Cardiac muscle cell (in vitro differentiated cells and primary cell): Measurements from ENCODE around the gene RAB7B. TPM values are rescaled to one million over a fixed set of nuclear protein-coding genes. Genes with fewer than 3 reads are reported as not detected.

Experiments
- DNase-seq, 2 donors: peaks; one replicate each; pipeline versions ENCODE4 v3.0.0 to v3.0.0-alpha.2; 2010 to 2017; ENCODE audit warnings: low read depth in 1 of 2, low spot score in 1 of 2
- H3K27ac ChIP-seq: fragments of 200-600 bp; sonication (generic); 2 replicates; pipeline ENCODE4 v1.5.1; 2016
- H3K27me3 ChIP-seq: fragments of 200-600 bp; sonication (generic); 2 replicates; pipeline ENCODE4 v1.6.0; 2016; ENCODE audit warnings: control low read depth
- H3K36me3 ChIP-seq: fragments of 200-600 bp; sonication (generic); 2 replicates; pipeline ENCODE4 v1.5.1; 2016; ENCODE audit warnings: control low read depth
- H3K4me1 ChIP-seq: fragments of 200-600 bp; sonication (generic); 2 replicates; pipeline ENCODE4 v1.8.1; 2017; ENCODE audit warnings: low read depth, mild to moderate bottlenecking, mixed run types
- H3K4me3 ChIP-seq: fragments of 200-600 bp; sonication (generic); 2 replicates; pipeline ENCODE4 v1.5.1; 2016; ENCODE audit warnings: mild to moderate bottlenecking
- H3K9me3 ChIP-seq: fragments of 200-600 bp; sonication (generic); 2 replicates; pipeline ENCODE4 v1.5.1; 2017; ENCODE audit warnings: low read depth, mild to moderate bottlenecking, control low read depth
- polyA plus RNA-seq: library from polyadenylated mRNA; unstranded; fragments of >200 nt; fragmentation: Nextera tagmentation; extraction: Ambion mirVana; gene quantifications from 2 replicates; pipeline ENCODE4 v1.2.1, GENCODE V29; 2016
- total RNA-seq: library from RNA; depleted of rRNA; stranded (reverse); fragments of >200 nt; gene quantifications from 2 replicates; pipeline ENCODE4 v1.2.3, GENCODE V29; 2016
- TF ChIP-seq, protein P1 (sequence below): IDR thresholded peaks from 2 replicates; pipeline ENCODE4 v1.5.1; 2012; ENCODE audit warnings: low read depth, mild to moderate bottlenecking, low read length

RAB7B gene
- total and polyA plus RNA-seq, 2 experiments from 2014 or later: 1.2 to 2.2 TPM

- H3K36me3 ChIP-seq: no peaks in the 10 kb centered on the region
- H3K4me3 ChIP-seq: no peak overlapping the region
- TF ChIP-seq, protein P1, sequence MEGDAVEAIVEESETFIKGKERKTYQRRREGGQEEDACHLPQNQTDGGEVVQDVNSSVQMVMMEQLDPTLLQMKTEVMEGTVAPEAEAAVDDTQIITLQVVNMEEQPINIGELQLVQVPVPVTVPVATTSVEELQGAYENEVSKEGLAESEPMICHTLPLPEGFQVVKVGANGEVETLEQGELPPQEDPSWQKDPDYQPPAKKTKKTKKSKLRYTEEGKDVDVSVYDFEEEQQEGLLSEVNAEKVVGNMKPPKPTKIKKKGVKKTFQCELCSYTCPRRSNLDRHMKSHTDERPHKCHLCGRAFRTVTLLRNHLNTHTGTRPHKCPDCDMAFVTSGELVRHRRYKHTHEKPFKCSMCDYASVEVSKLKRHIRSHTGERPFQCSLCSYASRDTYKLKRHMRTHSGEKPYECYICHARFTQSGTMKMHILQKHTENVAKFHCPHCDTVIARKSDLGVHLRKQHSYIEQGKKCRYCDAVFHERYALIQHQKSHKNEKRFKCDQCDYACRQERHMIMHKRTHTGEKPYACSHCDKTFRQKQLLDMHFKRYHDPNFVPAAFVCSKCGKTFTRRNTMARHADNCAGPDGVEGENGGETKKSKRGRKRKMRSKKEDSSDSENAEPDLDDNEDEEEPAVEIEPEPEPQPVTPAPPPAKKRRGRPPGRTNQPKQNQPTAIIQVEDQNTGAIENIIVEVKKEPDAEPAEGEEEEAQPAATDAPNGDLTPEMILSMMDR: no peak
- no peaks in the 10 kb centered on the region for H3K9me3 ChIP-seq
- no peak for DNase-seq
- H3K27ac ChIP-seq: no peak overlapping the region
- no peaks in the 10 kb centered on the region for H3K27me3 ChIP-seq
- peaks cover 6% of the 10 kb centered on the region for H3K4me1 ChIP-seq
Observed at GRCh38 chr1:206013026-206013795, 10.0 kb upstream of the RAB7B start.

- TF ChIP-seq, protein P1: no peak
- Histone ChIP-seq H3K4me3 (no peak overlapping the region), H3K36me3 (no peaks in the 10 kb centered on the region), H3K4me1 (peaks cover 6% of the 10 kb centered on the region), H3K9me3 (no peaks in the 10 kb centered on the region), H3K27me3 (no peaks in the 10 kb centered on the region), H3K27ac (no peak overlapping the region)
- peak in 1 of 2 donors; percentile 45 for DNase-seq
Observed at GRCh38 chr1:206012086-206012859, 9.1 kb upstream of the RAB7B start.

GRCh38 chr1:206011057-206011456, 7.9 kb upstream of the RAB7B start:
- Histone ChIP-seq H3K36me3 (no peaks in the 10 kb centered on the region), H3K4me1 (peaks cover 6% of the 10 kb centered on the region), H3K27ac (no peak overlapping the region), H3K27me3 (no peaks in the 10 kb centered on the region), H3K9me3 (no peaks in the 10 kb centered on the region), H3K4me3 (no peak overlapping the region)
- no peak for DNase-seq
- TF ChIP-seq, protein P1: no peak

GRCh38 chr1:206010060-206010459, 6.9 kb upstream of the RAB7B start:
- H3K27me3 ChIP-seq: no peaks in the 10 kb centered on the region
- DNase-seq: peak in 1 of 2 donors; percentile 57
- TF ChIP-seq, protein P1: no peak
- H3K4me1 ChIP-seq: peaks cover 9% of the 10 kb centered on the region
- no peaks in the 10 kb centered on the region for H3K9me3 ChIP-seq
- H3K4me3 ChIP-seq: no peak overlapping the region
- no peaks in the 10 kb centered on the region for H3K36me3 ChIP-seq
- peak overlapping the region; percentile 15 for H3K27ac ChIP-seq

DNA sequence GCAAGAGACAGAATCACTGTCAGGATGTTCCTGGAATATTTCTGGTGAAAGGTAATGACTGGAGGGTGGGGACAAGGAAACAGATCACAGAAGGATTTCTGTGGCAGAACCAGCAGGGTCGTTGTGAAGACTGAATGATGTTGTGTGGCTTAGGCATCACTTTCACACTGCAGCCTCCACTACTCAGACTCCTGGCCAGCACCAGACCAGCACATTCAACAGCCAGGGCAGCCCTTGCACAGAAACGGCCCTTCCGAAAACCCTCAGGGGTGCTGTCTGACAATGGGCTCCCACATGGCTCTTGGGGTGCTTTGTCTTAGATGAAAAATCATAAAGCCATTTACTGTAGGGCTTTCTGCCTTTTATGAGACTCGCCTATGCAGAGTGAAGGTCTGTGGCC, 3.8 kb upstream of the RAB7B start:
- Histone ChIP-seq H3K4me3 (no peak overlapping the region), H3K36me3 (no peaks in the 10 kb centered on the region), H3K27me3 (no peaks in the 10 kb centered on the region), H3K4me1 (peaks cover 25% of the 10 kb centered on the region), H3K27ac (no peak overlapping the region), H3K9me3 (no peaks in the 10 kb centered on the region)
- no peak for DNase-seq
- TF ChIP-seq, protein P1: no peak
